SK-N-SH treated with all-trans-retinoic acid at 6 μM for 48 hours (cell line): ENCODE results near the gene PPP1R7.

ENCODE experiments used
- ATAC-seq: fragments of 200-7000 bp; cut with Tn5 transposase; 3 replicates; pipeline ENCODE4 v1.9.1; 2020; ENCODE audit warnings: mild to moderate bottlenecking, moderate library complexity
- ARNTL ChIP-seq: fragments of 450-650 bp; formaldehyde crosslinking; IDR thresholded peaks from 2 replicates; pipeline ENCODE4 v1.5.0; 2020; ENCODE audit warnings: low read depth, mild to moderate bottlenecking, moderate library complexity, borderline replicate concordance
- CSDC2 ChIP-seq: fragments of 250-450 bp; sonication (Bioruptor Pico); IDR thresholded peaks from 2 replicates; pipeline ENCODE4 v1.5.0; 2020; ENCODE audit warnings: mild to moderate bottlenecking, moderate library complexity
- CSRNP3 ChIP-seq: fragments of 250-450 bp; sonication (Bioruptor Pico); IDR thresholded peaks from 2 replicates; pipeline ENCODE4 v1.5.1; 2021; ENCODE audit warnings: mild to moderate bottlenecking, moderate library complexity
- ESRRG ChIP-seq: fragments of 250-450 bp; sonication (Bioruptor Pico); IDR thresholded peaks from 2 replicates; pipeline ENCODE4 v1.6.1; 2021; ENCODE audit warnings: mild to moderate bottlenecking
- GLIS3 ChIP-seq: fragments of 250-450 bp; sonication (Bioruptor Pico); IDR thresholded peaks from 2 replicates; pipeline ENCODE4 v1.5.0; 2020; ENCODE audit warnings: mild to moderate bottlenecking, moderate library complexity
- ISL1 ChIP-seq: fragments of 250-450 bp; sonication (Bioruptor Pico); IDR thresholded peaks from 2 replicates; pipeline ENCODE4 v2.1.2; 2022; ENCODE audit warnings: mild to moderate bottlenecking, moderate library complexity
- OSR1 ChIP-seq: fragments of 250-450 bp; sonication (Bioruptor Pico); IDR thresholded peaks from 2 replicates; pipeline ENCODE4 v1.8.0; 2022; ENCODE audit warnings: moderate library complexity, mild to moderate bottlenecking, inconsistent platforms
- PATZ1 ChIP-seq: fragments of 250-450 bp; sonication (Bioruptor Pico); IDR thresholded peaks from 2 replicates; pipeline ENCODE4 v1.8.0; 2020; ENCODE audit warnings: mild to moderate bottlenecking, moderate library complexity, borderline replicate concordance
- POU6F1 ChIP-seq: fragments of 250-450 bp; sonication (Bioruptor Pico); IDR thresholded peaks from 2 replicates; pipeline ENCODE4 v1.8.0; 2021; ENCODE audit warnings: low read depth, mild to moderate bottlenecking, moderate library complexity, borderline replicate concordance
- PPARA ChIP-seq: fragments of 250-450 bp; sonication (Bioruptor Pico); IDR thresholded peaks from 2 replicates; pipeline ENCODE4 v1.5.0; 2020; ENCODE audit warnings: mild to moderate bottlenecking, borderline replicate concordance
- RARB ChIP-seq: fragments of 250-450 bp; sonication (Bioruptor Pico); IDR thresholded peaks from 2 replicates; pipeline ENCODE4 v1.8.0; 2021; ENCODE audit warnings: mild to moderate bottlenecking, moderate library complexity
- SNAI2 ChIP-seq: fragments of 250-450 bp; sonication (Bioruptor Pico); IDR thresholded peaks from 2 replicates; pipeline ENCODE4 v1.5.0; 2020; ENCODE audit warnings: mild to moderate bottlenecking, moderate library complexity
- TCF4 ChIP-seq: fragments of 250-450 bp; sonication (Bioruptor Pico); IDR thresholded peaks from 2 replicates; pipeline ENCODE4 v1.8.0; 2021; ENCODE audit warnings: mild to moderate bottlenecking, moderate library complexity, borderline replicate concordance
- TOX ChIP-seq: fragments of 250-450 bp; sonication (Bioruptor Pico); IDR thresholded peaks from 2 replicates; pipeline ENCODE4 v1.8.0; 2021; ENCODE audit warnings: mild to moderate bottlenecking, moderate library complexity, borderline replicate concordance
- TSHZ2 ChIP-seq: fragments of 250-450 bp; sonication (Bioruptor Pico); IDR thresholded peaks from 2 replicates; pipeline ENCODE4 v1.5.0; 2020; ENCODE audit warnings: mild to moderate bottlenecking, moderate library complexity
- ZC3H10 ChIP-seq: fragments of 250-450 bp; sonication (Bioruptor Pico); IDR thresholded peaks from 2 replicates; pipeline ENCODE4 v1.5.1; 2021; ENCODE audit warnings: mild to moderate bottlenecking, moderate library complexity
- ZFP3 ChIP-seq: fragments of 250-450 bp; sonication (Bioruptor Pico); IDR thresholded peaks from 2 replicates; pipeline ENCODE4 v1.5.0; 2020; ENCODE audit warnings: mild to moderate bottlenecking, moderate library complexity
- ZFP30 ChIP-seq: fragments of 450-650 bp; formaldehyde crosslinking; IDR thresholded peaks from 2 replicates; pipeline ENCODE4 v1.5.0; 2022; ENCODE audit warnings: mild to moderate bottlenecking, moderate library complexity
- ZNF565 ChIP-seq: fragments of 450-650 bp; formaldehyde crosslinking; conservative IDR thresholded peaks from 2 replicates; pipeline ENCODE4 v1.5.0; 2020; ENCODE audit warnings: low read depth, mild to moderate bottlenecking, moderate library complexity
- ZNF70 ChIP-seq: fragments of 450-650 bp; formaldehyde crosslinking; IDR thresholded peaks from 2 replicates; pipeline ENCODE4 v1.5.0; 2020; ENCODE audit warnings: mild to moderate bottlenecking, moderate library complexity
- ZNF8 ChIP-seq: fragments of 450-650 bp; formaldehyde crosslinking; IDR thresholded peaks from 2 replicates; pipeline ENCODE4 v1.5.0; 2020; ENCODE audit warnings: mild to moderate bottlenecking, moderate library complexity

PPP1R7 gene

GRCh38 chr2:241112046-241112445 lies 38.2 kb upstream of the PPP1R7 start:
- ATAC-seq, result no peak
- TF ChIP-seq OSR1 (CRISPR knock-in tag) (no peak), ZFP3 (CRISPR knock-in tag) (no peak), RARB (CRISPR knock-in tag) (no peak), ZC3H10 (no peak), PPARA (CRISPR knock-in tag) (no peak), CSDC2 (no peak), PATZ1 (no peak), TCF4 (CRISPR knock-in tag) (no peak), ZNF8 (CRISPR knock-in tag) (no peak), TSHZ2 (CRISPR knock-in tag) (no peak), CSRNP3 (no peak), GLIS3 (CRISPR knock-in tag) (no peak), ZNF565 (CRISPR knock-in tag) (no peak)

GRCh38 chr2:241112592-241112991 lies 37.7 kb upstream of the PPP1R7 start:
- no peak for ATAC-seq
- TF ChIP-seq ZNF8 (CRISPR knock-in tag), result no peak
- TF ChIP-seq POU6F1 (CRISPR knock-in tag), result no peak
- no peak for TF ChIP-seq ZFP30 (CRISPR knock-in tag)
- no peak for TF ChIP-seq ZNF70 (CRISPR knock-in tag)
- TF ChIP-seq ESRRG (CRISPR knock-in tag), result no peak
- TF ChIP-seq OSR1 (CRISPR knock-in tag), result no peak
- no peak for TF ChIP-seq ARNTL (CRISPR knock-in tag)
- TF ChIP-seq ZC3H10, result no peak
- no peak for TF ChIP-seq TOX (CRISPR knock-in tag)
- no peak for TF ChIP-seq TCF4 (CRISPR knock-in tag)
- no peak for TF ChIP-seq PPARA (CRISPR knock-in tag)
- TF ChIP-seq, all 23 proteins: peak for 0

- no peak for ATAC-seq
- TF ChIP-seq CSRNP3, result no peak
- no peak for TF ChIP-seq OSR1 (CRISPR knock-in tag)
- TF ChIP-seq ISL1 (CRISPR knock-in tag), result no peak
- no peak for TF ChIP-seq SNAI2 (CRISPR knock-in tag)
- TF ChIP-seq RARB (CRISPR knock-in tag), result no peak
- TF ChIP-seq ZFP3 (CRISPR knock-in tag), result no peak
- TF ChIP-seq ZC3H10, result no peak
- TF ChIP-seq ESRRG (CRISPR knock-in tag), result no peak
- no peak for TF ChIP-seq ARNTL (CRISPR knock-in tag)
- no peak for TF ChIP-seq POU6F1 (CRISPR knock-in tag)
- no peak for TF ChIP-seq PPARA (CRISPR knock-in tag)
- TF ChIP-seq ZFP30 (CRISPR knock-in tag), result no peak
- TF ChIP-seq ZNF8 (CRISPR knock-in tag), result no peak
- TF ChIP-seq TSHZ2 (CRISPR knock-in tag), result no peak
- no peak for TF ChIP-seq TOX (CRISPR knock-in tag)
- no peak for TF ChIP-seq GLIS3 (CRISPR knock-in tag)
- TF ChIP-seq, all 23 proteins: peak for 0
Measured at GRCh38 chr2:241114836-241115235, 35.4 kb upstream of the PPP1R7 start.
